ENCODE data around the gene MSL3.
A peak's percentile ranks its signal among the peaks of the same experiment; 100 is the strongest.

MSL3 gene

GRCh38 chrX:11768039-11768438, 10.0 kb downstream of the MSL3 start:
- H3K27ac ChIP-seq (ENCODE audit: extremely low read depth, low read depth, low read length): no peak overlapping the region
- POLR2A ChIA-PET: interaction anchor here (1.5 kb wide), 1 partner anchor 11 kb away, joined by 3 read pairs; no protein-coding TSS in a partner anchor
- H3K4me3 ChIP-seq (ENCODE audit: low read depth, low read length): no peak overlapping the region
- H3K9me3 ChIP-seq (ENCODE audit: control insufficient read depth, insufficient read depth, low read depth, low read length): no peaks in the 10 kb centered on the region
- CTCF ChIA-PET: interaction anchor here (0.5 to 0.7 kb wide), 3 partner anchors 22 to 1578 kb away, joined by 3 to 5 read pairs (median 3); no protein-coding TSS in a partner anchor
- TF ChIP-seq ATF2 (tag by site-specific recombination; IDR thresholded peaks at IDR 0.05; ENCODE audit: low read depth) (no peak), EGR2 (tag by site-specific recombination; IDR thresholded peaks at IDR 0.05; ENCODE audit: low read depth) (no peak)
- no peaks in the 10 kb centered on the region for H3K4me1 ChIP-seq (ENCODE audit: control insufficient read depth, insufficient read depth, low read length)
- H3K36me3 ChIP-seq (ENCODE audit: control insufficient read depth in 2 of 2, insufficient read depth in 1 of 2, low read length in 2 of 2): peaks cover 0 to 65% of the 10 kb centered on the region in 2 experiments

- H3K4me1 ChIP-seq (ENCODE audit: control insufficient read depth, insufficient read depth, low read length): no peaks in the 10 kb centered on the region
- H3K27ac ChIP-seq (ENCODE audit: extremely low read depth, low read depth, low read length): no peak overlapping the region
- H3K36me3 ChIP-seq (ENCODE audit: control insufficient read depth in 2 of 2, insufficient read depth in 1 of 2, low read length in 2 of 2): peaks cover 0 to 46% of the 10 kb centered on the region in 2 experiments
- peak; percentile 67; the same call in 1 of the 2 replicates for TF ChIP-seq CTCF (tag by site-specific recombination; IDR thresholded peaks at IDR 0.05)
- TF ChIP-seq ZSCAN4 (tag by site-specific recombination; IDR thresholded peaks at IDR 0.05): no peak
- peak; percentile 64; the same call in 1 of the 2 replicates for TF ChIP-seq ZBTB48 (tag by site-specific recombination; IDR thresholded peaks at IDR 0.05)
- TF ChIP-seq ZNF2 (tag by site-specific recombination; IDR thresholded peaks at IDR 0.05): 0 out of 2 replicates have a peak, but pooled peaks have one; percentile 24
- peak; percentile 73 for TF ChIP-seq ZNF654 (tag by site-specific recombination; IDR thresholded peaks at IDR 0.05; ENCODE audit: low read depth)
- H3K4me3 ChIP-seq (ENCODE audit: low read depth, low read length): no peak overlapping the region
- ChIA-PET POLR2A (no interaction called here), CTCF (interaction anchor here (0.7 to 2.4 kb wide), 8 partner anchors 8 to 242 kb away, joined by 3 to 8 read pairs (median 4); no protein-coding TSS in a partner anchor)
- H3K9me3 ChIP-seq (ENCODE audit: control insufficient read depth, insufficient read depth, low read depth, low read length): no peaks in the 10 kb centered on the region
Observed at GRCh38 chrX:11770320-11770719, 12.3 kb downstream of the MSL3 start.

- CTCF ChIA-PET: interaction anchor here (0.7 kb wide), 1 partner anchor 934 kb away, joined by 3 read pairs; no protein-coding TSS in a partner anchor
- H3K4me1 ChIP-seq (ENCODE audit: control insufficient read depth, insufficient read depth, low read length): no peaks in the 10 kb centered on the region
- H3K9me3 ChIP-seq (ENCODE audit: control insufficient read depth, insufficient read depth, low read depth, low read length): no peaks in the 10 kb centered on the region
- POLR2A ChIA-PET: interaction anchor here (1.2 kb wide), 1 partner anchor 11 kb away, joined by 3 read pairs; no protein-coding TSS in a partner anchor
- TF ChIP-seq MYNN (tag by site-specific recombination; IDR thresholded peaks at IDR 0.05; ENCODE audit: borderline replicate concordance): no peak
- no peak for TF ChIP-seq REST (tag by site-specific recombination; IDR thresholded peaks at IDR 0.05)
- no peak for TF ChIP-seq ZNF366 (tag by site-specific recombination; conservative IDR thresholded peaks at IDR 0.05)
- no peak for TF ChIP-seq SCRT2 (tag by site-specific recombination; IDR thresholded peaks at IDR 0.05)
- TF ChIP-seq BCL11B (tag by site-specific recombination; IDR thresholded peaks at IDR 0.05; ENCODE audit: low read depth): no peak
- TF ChIP-seq ZFP37 (tag by site-specific recombination; IDR thresholded peaks at IDR 0.05): no peak
- TF ChIP-seq ZNF214 (tag by site-specific recombination; IDR thresholded peaks at IDR 0.05; ENCODE audit: borderline replicate concordance): no peak
- TF ChIP-seq ZNF768 (tag by site-specific recombination; IDR thresholded peaks at IDR 0.05): no peak
- TF ChIP-seq HIC1 (tag by site-specific recombination; IDR thresholded peaks at IDR 0.05): no peak
- no peak for TF ChIP-seq ZNF202 (tag by site-specific recombination; IDR thresholded peaks at IDR 0.05; ENCODE audit: borderline replicate concordance)
- TF ChIP-seq ZNF184 (tag by site-specific recombination; IDR thresholded peaks at IDR 0.05): no peak
- no peak for TF ChIP-seq ZNF302 (tag by site-specific recombination; IDR thresholded peaks at IDR 0.05; ENCODE audit: low read depth)
- no peak overlapping the region for H3K4me3 ChIP-seq (ENCODE audit: low read depth, low read length)
- peaks cover 0 to 6% of the 10 kb centered on the region in 2 experiments; a peak in 1 of 3 replicates for H3K36me3 ChIP-seq (ENCODE audit: control insufficient read depth in 2 of 2, insufficient read depth in 1 of 2, low read length in 2 of 2)
- no peak overlapping the region for H3K27ac ChIP-seq (ENCODE audit: extremely low read depth, low read depth, low read length)
Observed at GRCh38 chrX:11778230-11778629, 20.2 kb downstream of the MSL3 start.
